ENCODE measurements around the gene HS6ST2.

DNA sequence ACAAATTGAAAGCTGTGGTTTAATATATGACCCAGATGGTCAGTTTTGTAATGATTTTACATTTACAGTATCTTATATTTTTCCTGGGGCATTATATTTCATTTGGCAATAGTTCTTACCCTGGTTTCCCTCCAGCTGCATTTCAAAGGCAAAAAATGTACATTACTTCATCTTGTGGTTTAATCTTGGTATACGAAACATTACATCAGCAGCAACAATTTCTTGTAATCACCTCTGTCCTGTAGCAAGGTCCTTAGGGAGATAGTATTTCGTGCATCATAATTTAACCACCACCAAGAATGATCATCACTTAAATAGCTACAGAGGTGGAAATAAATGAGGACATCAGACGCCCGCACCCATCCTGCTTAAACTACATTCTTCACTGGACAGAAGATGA is 48.8 kb downstream of the HS6ST2 start:
- no peak for TF ChIP-seq POLR2A (IDR thresholded peaks at IDR 0.05)
- TF ChIP-seq, protein P1, sequence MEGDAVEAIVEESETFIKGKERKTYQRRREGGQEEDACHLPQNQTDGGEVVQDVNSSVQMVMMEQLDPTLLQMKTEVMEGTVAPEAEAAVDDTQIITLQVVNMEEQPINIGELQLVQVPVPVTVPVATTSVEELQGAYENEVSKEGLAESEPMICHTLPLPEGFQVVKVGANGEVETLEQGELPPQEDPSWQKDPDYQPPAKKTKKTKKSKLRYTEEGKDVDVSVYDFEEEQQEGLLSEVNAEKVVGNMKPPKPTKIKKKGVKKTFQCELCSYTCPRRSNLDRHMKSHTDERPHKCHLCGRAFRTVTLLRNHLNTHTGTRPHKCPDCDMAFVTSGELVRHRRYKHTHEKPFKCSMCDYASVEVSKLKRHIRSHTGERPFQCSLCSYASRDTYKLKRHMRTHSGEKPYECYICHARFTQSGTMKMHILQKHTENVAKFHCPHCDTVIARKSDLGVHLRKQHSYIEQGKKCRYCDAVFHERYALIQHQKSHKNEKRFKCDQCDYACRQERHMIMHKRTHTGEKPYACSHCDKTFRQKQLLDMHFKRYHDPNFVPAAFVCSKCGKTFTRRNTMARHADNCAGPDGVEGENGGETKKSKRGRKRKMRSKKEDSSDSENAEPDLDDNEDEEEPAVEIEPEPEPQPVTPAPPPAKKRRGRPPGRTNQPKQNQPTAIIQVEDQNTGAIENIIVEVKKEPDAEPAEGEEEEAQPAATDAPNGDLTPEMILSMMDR (IDR thresholded peaks at IDR 0.05): no peak
